ENCODE measurements around the gene PCSK6.

PCSK6 gene

GRCh38 chr15:101481917-101482525 is 7.5 kb downstream of the PCSK6 start:
- H3K27me3 ChIP-seq (ENCODE audit: control insufficient read depth, insufficient read depth, low read length): peaks cover 5% of the 10 kb centered on the region; the same call in 1 of the 2 replicates
- H3K27ac ChIP-seq (ENCODE audit: low read length): no peak overlapping the region
- no peaks in the 10 kb centered on the region for H3K4me1 ChIP-seq (ENCODE audit: control insufficient read depth, insufficient read depth, low read length)
- WGBS (ENCODE audit: insufficient coverage, insufficient read length): no CpG with 5 or more reads among the region's 17 CpGs
- no peak overlapping the region for H3K4me3 ChIP-seq (ENCODE audit: low read length)
- H3K9me3 ChIP-seq (ENCODE audit: control insufficient read depth, insufficient read depth, low read length): no peaks in the 10 kb centered on the region
- DNase-seq (ENCODE audit: low read depth, low spot score): no peak
- no peaks in the 10 kb centered on the region for H3K36me3 ChIP-seq (ENCODE audit: control insufficient read depth, insufficient read depth, low read length)

- H3K9me3 ChIP-seq (ENCODE audit: control insufficient read depth, insufficient read depth, low read length): no peaks in the 10 kb centered on the region
- H3K27me3 ChIP-seq (ENCODE audit: control insufficient read depth, insufficient read depth, low read length): peaks cover under 1% of the 10 kb centered on the region; the same call in 1 of the 2 replicates
- no peak for DNase-seq (ENCODE audit: low read depth, low spot score)
- no peak overlapping the region for H3K4me3 ChIP-seq (ENCODE audit: low read length)
- H3K36me3 ChIP-seq (ENCODE audit: control insufficient read depth, insufficient read depth, low read length): no peaks in the 10 kb centered on the region
- no CpG with 5 or more reads among the region's 8 CpGs for WGBS (ENCODE audit: insufficient coverage, insufficient read length)
- no peak overlapping the region for H3K27ac ChIP-seq (ENCODE audit: low read length)
- no peaks in the 10 kb centered on the region for H3K4me1 ChIP-seq (ENCODE audit: control insufficient read depth, insufficient read depth, low read length)
Measured at GRCh38 chr15:101481381-101481705, 8.2 kb downstream of the PCSK6 start.

- DNase-seq (ENCODE audit: low read depth, low spot score): no peak
- Histone ChIP-seq H3K36me3 (ENCODE audit: control insufficient read depth, insufficient read depth, low read length) (no peaks in the 10 kb centered on the region), H3K4me3 (ENCODE audit: low read length) (no peak overlapping the region), H3K4me1 (ENCODE audit: control insufficient read depth, insufficient read depth, low read length) (no peaks in the 10 kb centered on the region), H3K27me3 (ENCODE audit: control insufficient read depth, insufficient read depth, low read length) (no peaks in the 10 kb centered on the region), H3K9me3 (ENCODE audit: control insufficient read depth, insufficient read depth, low read length) (no peaks in the 10 kb centered on the region), H3K27ac (ENCODE audit: low read length) (no peak overlapping the region)
- WGBS (ENCODE audit: insufficient coverage, insufficient read length): no CpG with 5 or more reads among the region's 23 CpGs
Measured at GRCh38 chr15:101480613-101481380, 8.7 kb downstream of the PCSK6 start.

GRCh38 chr15:101479851-101480612 is 9.5 kb downstream of the PCSK6 start:
- Histone ChIP-seq H3K36me3 (ENCODE audit: control insufficient read depth, insufficient read depth, low read length) (no peaks in the 10 kb centered on the region), H3K4me1 (ENCODE audit: control insufficient read depth, insufficient read depth, low read length) (no peaks in the 10 kb centered on the region), H3K9me3 (ENCODE audit: control insufficient read depth, insufficient read depth, low read length) (no peaks in the 10 kb centered on the region), H3K27ac (ENCODE audit: low read length) (no peak overlapping the region), H3K27me3 (ENCODE audit: control insufficient read depth, insufficient read depth, low read length) (no peaks in the 10 kb centered on the region), H3K4me3 (ENCODE audit: low read length) (no peak overlapping the region)
- WGBS (ENCODE audit: insufficient coverage, insufficient read length): no CpG with 5 or more reads among the region's 15 CpGs
- DNase-seq (ENCODE audit: low read depth, low spot score): no peak

DNA sequence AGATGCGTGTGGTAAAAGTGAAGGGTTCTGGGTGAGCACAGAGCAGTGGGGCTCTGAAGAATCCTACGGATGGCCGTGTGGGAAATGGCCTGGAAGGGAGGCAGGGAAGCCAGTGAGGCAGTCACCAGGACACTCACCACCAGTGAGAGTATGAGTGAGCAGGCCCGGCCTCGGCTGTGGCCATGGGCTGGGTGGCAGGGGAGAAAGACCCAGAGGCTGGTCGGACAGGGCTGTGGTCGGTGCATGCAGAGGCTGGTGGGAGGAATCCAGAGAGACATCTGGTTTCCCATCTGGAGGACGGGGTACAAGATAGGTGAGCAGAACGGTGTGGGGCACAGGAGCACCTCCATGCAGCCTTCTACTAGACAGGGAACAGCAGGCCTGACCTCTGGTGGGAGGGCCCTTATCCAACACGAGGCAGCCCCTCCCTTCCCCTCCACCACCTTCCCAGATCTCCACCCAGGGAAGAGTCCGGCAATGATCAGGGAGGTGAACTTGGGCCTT is 10.1 kb downstream of the PCSK6 start:
- Histone ChIP-seq H3K27me3 (ENCODE audit: control insufficient read depth, insufficient read depth, low read length) (no peaks in the 10 kb centered on the region), H3K4me3 (ENCODE audit: low read length) (no peak overlapping the region), H3K36me3 (ENCODE audit: control insufficient read depth, insufficient read depth, low read length) (no peaks in the 10 kb centered on the region), H3K4me1 (ENCODE audit: control insufficient read depth, insufficient read depth, low read length) (no peaks in the 10 kb centered on the region), H3K9me3 (ENCODE audit: control insufficient read depth, insufficient read depth, low read length) (no peaks in the 10 kb centered on the region), H3K27ac (ENCODE audit: low read length) (no peak overlapping the region)
- no peak for DNase-seq (ENCODE audit: low read depth, low spot score)
- WGBS (ENCODE audit: insufficient coverage, insufficient read length): no CpG with 5 or more reads among the region's 11 CpGs

DNA sequence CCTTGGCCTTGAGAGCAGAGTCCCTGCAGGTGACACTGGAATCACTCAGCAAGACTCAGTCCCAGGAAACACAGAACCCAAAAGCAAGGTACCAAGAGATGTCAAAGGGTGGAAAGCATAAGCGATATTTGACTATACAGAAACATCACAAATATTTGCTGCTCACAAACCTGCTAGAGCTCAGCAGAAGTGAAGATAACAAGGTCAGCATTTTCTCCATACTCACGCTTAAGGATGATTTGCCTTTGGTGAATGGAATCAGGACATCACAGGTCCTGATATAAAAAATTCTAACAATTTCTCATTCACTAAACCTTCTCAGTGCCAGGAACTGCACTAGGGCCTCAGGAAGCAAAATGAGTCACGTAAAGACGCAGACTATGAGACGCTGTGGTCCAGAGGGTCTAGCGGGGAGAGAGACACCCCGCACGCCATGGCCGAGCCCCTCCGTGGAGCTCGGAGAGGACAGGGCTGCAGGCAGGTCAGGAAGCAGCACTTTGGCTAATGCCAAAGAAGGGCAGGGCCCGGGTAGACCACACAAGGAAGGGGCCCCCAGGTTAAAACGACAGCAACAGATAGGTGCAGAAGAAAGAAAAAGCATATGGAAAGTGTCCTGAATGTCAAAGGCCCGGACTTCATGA is 10.7 kb downstream of the PCSK6 start:
- WGBS (ENCODE audit: insufficient coverage, insufficient read length): no CpG with 5 or more reads among the region's 14 CpGs

DNA sequence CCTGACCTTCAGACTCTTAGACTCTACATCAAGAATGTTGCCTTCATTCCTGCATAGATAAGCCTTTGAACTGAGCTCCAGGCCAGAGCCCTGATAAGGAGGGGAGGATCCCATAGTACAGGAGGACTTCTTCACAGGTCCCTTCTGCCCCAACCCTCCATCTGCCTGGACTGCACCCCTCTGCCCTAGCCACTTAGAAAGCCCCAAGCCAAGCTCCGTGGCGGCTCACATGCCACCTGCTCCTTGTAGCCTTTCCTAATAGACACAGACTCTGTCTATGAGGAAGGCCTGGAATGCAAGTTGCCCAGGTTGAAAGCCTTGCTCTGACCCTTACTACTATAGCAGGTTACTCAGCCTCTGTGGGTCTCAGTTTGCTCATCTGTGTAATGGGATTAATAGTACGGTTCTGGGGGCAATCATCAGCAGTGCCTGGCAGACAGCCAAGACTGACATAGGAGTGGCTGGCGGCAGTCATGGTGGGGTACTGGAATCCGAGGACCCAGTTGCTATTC is 11.6 kb downstream of the PCSK6 start:
- Histone ChIP-seq H3K27me3 (ENCODE audit: control insufficient read depth, insufficient read depth, low read length) (no peaks in the 10 kb centered on the region), H3K36me3 (ENCODE audit: control insufficient read depth, insufficient read depth, low read length) (no peaks in the 10 kb centered on the region), H3K4me1 (ENCODE audit: control insufficient read depth, insufficient read depth, low read length) (no peaks in the 10 kb centered on the region), H3K9me3 (ENCODE audit: control insufficient read depth, insufficient read depth, low read length) (no peaks in the 10 kb centered on the region), H3K4me3 (ENCODE audit: low read length) (no peak overlapping the region), H3K27ac (ENCODE audit: low read length) (no peak overlapping the region)
- no peak for DNase-seq (ENCODE audit: low read depth, low spot score)
- WGBS (ENCODE audit: insufficient coverage, insufficient read length): no CpG with 5 or more reads among the region's 5 CpGs

More for the DNA sequence above, 10.7 kb downstream of the PCSK6 start:
- no peaks in the 10 kb centered on the region for H3K9me3 ChIP-seq (ENCODE audit: control insufficient read depth, insufficient read depth, low read length)
- DNase-seq (ENCODE audit: low read depth, low spot score): no peak
- no peaks in the 10 kb centered on the region for H3K36me3 ChIP-seq (ENCODE audit: control insufficient read depth, insufficient read depth, low read length)
- H3K27me3 ChIP-seq (ENCODE audit: control insufficient read depth, insufficient read depth, low read length): no peaks in the 10 kb centered on the region
- no peak overlapping the region for H3K4me3 ChIP-seq (ENCODE audit: low read length)
- H3K4me1 ChIP-seq (ENCODE audit: control insufficient read depth, insufficient read depth, low read length): no peaks in the 10 kb centered on the region
- no peak overlapping the region for H3K27ac ChIP-seq (ENCODE audit: low read length)

DNA sequence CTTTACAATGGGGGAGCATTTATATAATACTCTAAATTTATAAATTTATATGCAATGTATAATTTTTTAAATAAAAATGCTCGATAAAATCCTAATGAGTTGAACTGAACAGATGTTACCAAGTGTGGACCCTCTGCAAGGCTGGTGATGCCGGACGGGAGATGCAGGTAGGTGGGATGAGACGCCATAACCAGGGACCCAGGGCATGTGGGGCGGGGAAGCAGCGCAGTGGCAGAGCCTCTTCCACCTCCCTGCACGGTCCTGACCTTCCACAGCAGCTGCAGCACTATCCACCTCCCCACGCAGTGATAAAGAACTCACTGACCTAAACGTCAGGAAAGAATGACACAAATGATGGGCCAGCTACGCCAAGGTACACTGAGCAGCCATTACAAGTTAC is 12.8 kb downstream of the PCSK6 start:
- Histone ChIP-seq H3K27ac (ENCODE audit: low read length) (no peak overlapping the region), H3K4me1 (ENCODE audit: control insufficient read depth, insufficient read depth, low read length) (no peaks in the 10 kb centered on the region), H3K36me3 (ENCODE audit: control insufficient read depth, insufficient read depth, low read length) (no peaks in the 10 kb centered on the region), H3K27me3 (ENCODE audit: control insufficient read depth, insufficient read depth, low read length) (no peaks in the 10 kb centered on the region), H3K4me3 (ENCODE audit: low read length) (no peak overlapping the region), H3K9me3 (ENCODE audit: control insufficient read depth, insufficient read depth, low read length) (no peaks in the 10 kb centered on the region)
- DNase-seq (ENCODE audit: low read depth, low spot score): no peak
- WGBS (ENCODE audit: insufficient coverage, insufficient read length): no CpG with 5 or more reads among the region's 10 CpGs

DNA sequence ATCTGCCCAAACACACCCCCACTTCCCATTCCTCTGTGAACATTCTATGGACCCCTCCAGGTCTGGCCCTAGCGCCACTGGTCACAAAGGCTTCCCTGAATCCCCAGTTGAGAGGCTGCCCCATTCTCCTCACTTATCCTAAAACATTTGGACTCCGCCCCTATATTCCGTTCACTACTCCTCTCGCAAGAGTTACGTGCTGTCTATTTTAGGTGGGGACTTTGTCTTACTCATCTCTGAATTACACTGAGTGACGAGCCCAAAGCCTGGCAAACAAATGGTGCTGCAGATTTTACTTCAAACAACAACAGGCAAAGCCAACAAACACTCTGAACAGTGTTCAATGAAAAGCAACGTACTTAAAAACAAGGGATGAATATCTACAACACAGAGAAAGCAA is 14.5 kb downstream of the PCSK6 start:
- Histone ChIP-seq H3K9me3 (ENCODE audit: control insufficient read depth, insufficient read depth, low read length) (no peaks in the 10 kb centered on the region), H3K36me3 (ENCODE audit: control insufficient read depth, insufficient read depth, low read length) (no peaks in the 10 kb centered on the region), H3K4me3 (ENCODE audit: low read length) (no peak overlapping the region), H3K27me3 (ENCODE audit: control insufficient read depth, insufficient read depth, low read length) (no peaks in the 10 kb centered on the region), H3K4me1 (ENCODE audit: control insufficient read depth, insufficient read depth, low read length) (no peaks in the 10 kb centered on the region), H3K27ac (ENCODE audit: low read length) (no peak overlapping the region)
- DNase-seq (ENCODE audit: low read depth, low spot score): no peak
- WGBS (ENCODE audit: insufficient coverage, insufficient read length): no CpG with 5 or more reads among the region's 7 CpGs

DNA sequence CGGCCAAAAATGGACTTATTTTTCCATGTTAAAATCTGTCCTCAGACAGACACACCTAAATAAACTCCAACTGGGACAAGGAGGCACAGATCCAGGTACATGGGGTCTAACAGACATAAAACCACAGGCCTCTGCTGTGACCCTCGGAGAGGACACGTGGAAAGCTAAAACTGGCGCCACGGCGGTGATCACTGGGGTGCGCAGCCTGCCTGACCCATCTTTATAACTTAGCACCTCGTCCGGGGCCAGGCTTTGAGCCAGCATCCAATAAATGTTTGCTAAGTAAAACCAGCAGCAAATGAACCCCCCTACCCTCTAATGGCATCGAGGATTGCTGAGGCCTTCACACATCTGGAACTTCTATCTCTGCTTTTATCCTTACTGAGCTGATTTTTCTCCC is 15.3 kb downstream of the PCSK6 start:
- H3K27ac ChIP-seq (ENCODE audit: low read length): no peak overlapping the region
- no CpG with 5 or more reads among the region's 10 CpGs for WGBS (ENCODE audit: insufficient coverage, insufficient read length)
- DNase-seq (ENCODE audit: low read depth, low spot score): no peak
- no peaks in the 10 kb centered on the region for H3K4me1 ChIP-seq (ENCODE audit: control insufficient read depth, insufficient read depth, low read length)
- no peaks in the 10 kb centered on the region for H3K9me3 ChIP-seq (ENCODE audit: control insufficient read depth, insufficient read depth, low read length)
- H3K36me3 ChIP-seq (ENCODE audit: control insufficient read depth, insufficient read depth, low read length): no peaks in the 10 kb centered on the region
- no peaks in the 10 kb centered on the region for H3K27me3 ChIP-seq (ENCODE audit: control insufficient read depth, insufficient read depth, low read length)
- no peak overlapping the region for H3K4me3 ChIP-seq (ENCODE audit: low read length)

All from iPS DF 6.9 (cell line).